Measurements from ENCODE around the gene CPXCR1.

DNA sequence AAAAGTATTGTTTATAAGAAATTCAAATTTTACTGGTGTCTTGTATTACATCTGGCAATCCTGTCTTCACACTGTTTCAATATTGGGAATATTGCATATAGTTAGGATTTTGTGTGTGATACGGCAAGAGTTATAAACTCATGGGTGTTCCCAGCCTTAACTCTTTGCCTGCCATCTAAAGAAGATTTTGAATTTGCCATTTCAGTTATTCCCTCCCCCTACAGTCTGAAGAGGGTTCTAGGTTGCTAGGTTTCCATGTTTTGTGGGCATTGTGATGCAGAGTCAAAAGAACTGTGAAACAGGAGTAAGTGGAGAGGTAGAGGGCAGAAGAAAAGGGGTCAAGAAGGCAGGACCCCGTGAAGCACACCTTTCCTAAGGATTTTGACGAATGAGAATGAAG lies at the start of gene CPXCR1:
- no peak for TF ChIP-seq SUZ12 (IDR thresholded peaks at IDR 0.05; ENCODE audit: extremely low read depth, insufficient read depth, insufficient read length)
- TF ChIP-seq YY1 (IDR thresholded peaks at IDR 0.05; ENCODE audit: insufficient read depth, insufficient read length), result no peak
